Breast epithelium (tissue), 4 donors: ENCODE measurements around the gene LY9. TPM values are rescaled to one million over a fixed set of nuclear protein-coding genes. Genes with fewer than 3 reads are reported as not detected.

Experiments used
- DNase-seq, 2 donors: peaks; one replicate each; pipeline ENCODE4 v3.0.0-alpha.2; 2019; ENCODE audit warnings: low spot score in 2 of 2
- H3K27ac ChIP-seq, 2 donors: fragments of 200-600 bp; sonication (generic) in 1 of 2; one replicate each; pipeline ENCODE4 v1.5.1; 2016 to 2019; ENCODE audit warnings: mild to moderate bottlenecking in 1 of 2
- H3K27me3 ChIP-seq, 2 donors: fragments of 200-600 bp; sonication (generic) in 1 of 2; one replicate each; pipeline versions ENCODE4 v1.5.1 to v1.6.0; 2017 to 2019; ENCODE audit warnings: control low read depth in 1 of 2, mild to moderate bottlenecking in 1 of 2
- H3K36me3 ChIP-seq: fragments of 200-600 bp; one replicate; pipeline ENCODE4 v1.5.1; 2019
- H3K4me1 ChIP-seq, 2 donors: fragments of 200-600 bp; sonication (generic); one replicate each; pipeline ENCODE4 v1.5.1; 2016 to 2019; ENCODE audit warnings: control low read depth in 1 of 2
- H3K4me3 ChIP-seq, 3 donors: fragments of 200-600 bp; sonication (generic); 1 replicate in 2 of 3; 2 replicates in 1 of 3; pipeline ENCODE4 v1.5.1; 2016 to 2019; ENCODE audit warnings: mild to moderate bottlenecking in 3 of 3, moderate library complexity in 2 of 3
- H3K9me3 ChIP-seq, 2 donors: fragments of 200-600 bp; sonication (generic) in 1 of 2; one replicate each; pipeline ENCODE4 v1.5.1; 2016 to 2019; ENCODE audit warnings: control low read depth in 1 of 2
- POLR2A ChIP-seq: fragments of 450-650 bp; IDR thresholded peaks from one replicate; pipeline ENCODE4 v1.6.1; 2016; ENCODE audit warnings: antibody characterized with exemption, mild to moderate bottlenecking, moderate library complexity
- POLR2AphosphoS5 ChIP-seq, 3 donors: sonication (generic); formaldehyde crosslinking; IDR thresholded peaks; one replicate each; pipeline ENCODE4 v1.6.1; 2017; ENCODE audit warnings: antibody characterized with exemption in 3 of 3
- intact Hi-C: fragments of 100-400 bp; cut with DNase I; formaldehyde crosslinking; loops from one replicate; pipeline ENCODE4 v1.15.1; 2023; ENCODE audit warnings: low total_unique reads
- total RNA-seq, 3 donors: library from RNA; depleted of rRNA; stranded (reverse); fragments of >200 nt; gene quantifications; one replicate each; pipeline ENCODE4 v1.1.0, GENCODE V29; 2016
- TF ChIP-seq, protein P1 (sequence below), 3 donors: fragments of 450-650 bp; IDR thresholded peaks; one replicate each; pipeline ENCODE4 v1.5.1; 2016 to 2017; ENCODE audit warnings: antibody characterized with exemption in 3 of 3, mild to moderate bottlenecking in 3 of 3, moderate library complexity in 3 of 3

LY9 gene
- total RNA-seq, 3 donors from 2014 or later, result 1.1 to 5.9 (median 5.6) TPM

DNA sequence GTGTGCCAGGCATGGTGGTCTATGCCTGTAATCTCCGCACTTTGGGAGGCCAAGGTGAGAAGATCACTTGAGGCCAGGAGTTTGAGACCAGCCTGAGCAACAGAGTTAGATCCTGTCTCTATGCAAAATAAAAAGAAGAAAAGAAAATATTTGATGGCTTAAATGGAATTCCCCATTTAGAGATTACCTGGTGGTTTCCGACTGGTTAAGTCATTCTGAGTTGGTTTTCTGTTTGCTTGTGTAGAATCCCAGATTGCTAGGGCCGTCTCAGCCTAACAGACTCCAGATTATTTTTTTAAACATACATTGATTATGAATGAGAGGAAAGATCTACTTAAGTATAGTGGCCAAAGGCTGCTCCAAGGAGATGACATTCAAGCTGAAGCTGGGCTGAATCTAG, 22.9 kb upstream of the LY9 start:
- TF ChIP-seq POLR2AphosphoS5 (IDR thresholded peaks at IDR 0.05), result no peak
- TF ChIP-seq, protein P1, sequence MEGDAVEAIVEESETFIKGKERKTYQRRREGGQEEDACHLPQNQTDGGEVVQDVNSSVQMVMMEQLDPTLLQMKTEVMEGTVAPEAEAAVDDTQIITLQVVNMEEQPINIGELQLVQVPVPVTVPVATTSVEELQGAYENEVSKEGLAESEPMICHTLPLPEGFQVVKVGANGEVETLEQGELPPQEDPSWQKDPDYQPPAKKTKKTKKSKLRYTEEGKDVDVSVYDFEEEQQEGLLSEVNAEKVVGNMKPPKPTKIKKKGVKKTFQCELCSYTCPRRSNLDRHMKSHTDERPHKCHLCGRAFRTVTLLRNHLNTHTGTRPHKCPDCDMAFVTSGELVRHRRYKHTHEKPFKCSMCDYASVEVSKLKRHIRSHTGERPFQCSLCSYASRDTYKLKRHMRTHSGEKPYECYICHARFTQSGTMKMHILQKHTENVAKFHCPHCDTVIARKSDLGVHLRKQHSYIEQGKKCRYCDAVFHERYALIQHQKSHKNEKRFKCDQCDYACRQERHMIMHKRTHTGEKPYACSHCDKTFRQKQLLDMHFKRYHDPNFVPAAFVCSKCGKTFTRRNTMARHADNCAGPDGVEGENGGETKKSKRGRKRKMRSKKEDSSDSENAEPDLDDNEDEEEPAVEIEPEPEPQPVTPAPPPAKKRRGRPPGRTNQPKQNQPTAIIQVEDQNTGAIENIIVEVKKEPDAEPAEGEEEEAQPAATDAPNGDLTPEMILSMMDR (IDR thresholded peaks at IDR 0.05), result no peak
- no peak for TF ChIP-seq POLR2A
- H3K4me1 ChIP-seq, result no peaks in the 10 kb centered on the region
- H3K36me3 ChIP-seq, result no peaks in the 10 kb centered on the region
- no peak for DNase-seq
- intact Hi-C loops, result no loop called here
- no peak overlapping the region for H3K27ac ChIP-seq
- H3K9me3 ChIP-seq, result no peaks in the 10 kb centered on the region
- H3K27me3 ChIP-seq, result no peaks in the 10 kb centered on the region
- H3K4me3 ChIP-seq, result no peak overlapping the region

DNA sequence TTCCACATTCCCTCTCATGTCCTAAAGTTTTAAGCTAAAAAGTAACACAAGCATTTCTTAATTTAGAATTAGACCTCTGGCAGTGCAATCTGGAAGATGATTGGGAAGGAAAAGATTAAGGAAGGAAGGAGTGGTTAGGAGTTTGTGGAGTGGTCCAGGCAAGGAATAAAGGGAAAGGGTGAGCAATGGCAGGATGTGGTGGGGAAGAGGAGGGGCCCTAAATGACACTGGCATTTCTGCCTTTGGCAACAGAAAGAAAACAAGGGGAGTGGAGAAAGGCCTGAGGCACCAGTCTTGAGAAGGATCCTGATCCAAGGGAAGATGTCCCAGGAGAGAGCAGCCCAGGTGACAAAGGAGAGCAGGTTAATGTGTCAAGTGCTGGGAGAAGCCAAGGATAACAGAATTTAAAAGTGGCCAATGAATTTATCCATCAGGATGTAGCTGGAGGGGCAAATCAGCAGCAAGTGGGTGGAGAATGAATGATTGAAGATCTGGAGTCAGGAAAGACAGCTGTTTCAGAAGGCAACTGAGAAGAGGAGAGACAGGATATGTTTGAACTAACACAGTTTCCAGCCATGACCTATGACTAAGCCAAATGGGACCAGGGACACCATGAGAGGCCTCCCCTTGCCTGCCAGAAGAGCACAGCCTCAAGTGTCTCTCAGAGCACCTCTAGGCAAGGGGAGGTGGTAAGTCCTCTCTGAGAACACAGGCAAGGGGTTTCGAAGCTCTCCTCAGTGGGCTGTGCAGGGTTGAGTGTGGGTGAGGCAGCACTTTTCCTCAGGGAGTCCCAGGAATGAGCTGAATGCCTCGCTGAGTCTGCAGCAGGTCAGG, 20.9 kb upstream of the LY9 start:
- Histone ChIP-seq H3K36me3 (no peaks in the 10 kb centered on the region), H3K4me1 (no peaks in the 10 kb centered on the region), H3K4me3 (no peak overlapping the region), H3K27me3 (no peaks in the 10 kb centered on the region), H3K27ac (no peak overlapping the region), H3K9me3 (no peaks in the 10 kb centered on the region)
- TF ChIP-seq POLR2AphosphoS5 (IDR thresholded peaks at IDR 0.05) (no peak), POLR2A (no peak)
- TF ChIP-seq, protein P1 (IDR thresholded peaks at IDR 0.05), result no peak
- intact Hi-C loops, result no loop called here
- DNase-seq, result no peak

DNA sequence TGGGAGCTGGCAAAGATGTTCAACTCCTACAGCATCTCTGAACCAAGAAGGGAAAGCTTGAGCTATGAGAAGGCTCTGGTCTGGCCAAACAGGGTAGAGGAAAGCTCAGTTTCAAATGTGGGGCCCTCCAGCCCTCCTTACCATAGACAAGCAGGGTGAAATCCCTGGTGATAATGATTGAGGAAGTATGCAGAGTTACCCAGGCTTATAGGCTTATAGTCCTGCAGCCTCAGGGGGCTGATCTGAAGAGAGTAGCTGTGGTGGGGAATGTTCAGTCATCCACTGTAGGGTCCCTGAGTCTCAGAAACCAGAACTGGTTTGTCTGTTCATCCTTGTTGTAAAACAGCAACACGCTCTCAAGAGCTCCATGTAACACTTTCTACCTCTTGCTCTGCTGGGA, 19.8 kb upstream of the LY9 start:
- Histone ChIP-seq H3K27ac (no peak overlapping the region), H3K27me3 (no peaks in the 10 kb centered on the region), H3K4me3 (no peak overlapping the region), H3K9me3 (no peaks in the 10 kb centered on the region), H3K36me3 (no peaks in the 10 kb centered on the region), H3K4me1 (no peaks in the 10 kb centered on the region)
- no peak for DNase-seq
- TF ChIP-seq POLR2AphosphoS5 (IDR thresholded peaks at IDR 0.05) (no peak), POLR2A (no peak)
- TF ChIP-seq, protein P1 (IDR thresholded peaks at IDR 0.05), result no peak
- intact Hi-C loops, result no loop called here

DNA sequence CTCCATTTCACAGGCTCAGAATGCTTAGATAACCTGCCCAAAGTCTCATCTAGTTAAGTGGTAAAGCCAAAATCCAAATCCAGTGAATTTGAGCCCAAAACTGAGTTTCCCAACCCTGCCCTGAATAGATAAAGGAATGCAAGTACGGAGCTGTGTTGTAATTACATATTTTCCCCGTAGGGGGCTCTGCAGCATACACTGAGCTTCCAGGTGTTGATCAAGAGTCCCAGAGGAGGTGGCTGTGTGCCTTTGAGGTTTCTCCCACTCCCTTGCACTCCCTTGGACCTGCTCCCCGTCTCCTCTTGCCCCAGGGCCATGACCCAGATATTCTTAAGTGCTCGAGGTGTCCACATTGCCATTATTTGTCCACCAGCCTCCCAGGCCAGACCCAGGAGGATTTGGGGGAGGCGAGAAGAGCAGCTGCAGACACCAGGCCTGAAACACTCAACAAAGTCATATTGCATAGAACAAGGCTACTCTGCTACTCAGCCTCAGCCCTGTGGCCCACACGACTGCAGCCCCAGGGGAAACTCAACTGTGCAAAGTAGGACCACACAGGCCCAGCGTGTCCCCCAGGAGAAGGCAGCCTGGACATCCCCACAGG, 18.4 kb upstream of the LY9 start:
- H3K27me3 ChIP-seq, result no peaks in the 10 kb centered on the region
- intact Hi-C loops, result no loop called here
- H3K9me3 ChIP-seq, result no peaks in the 10 kb centered on the region
- TF ChIP-seq POLR2AphosphoS5 (IDR thresholded peaks at IDR 0.05), result no peak
- TF ChIP-seq, protein P1 (IDR thresholded peaks at IDR 0.05), result peak in 1 of 3 donors; percentile 33
- no peak for DNase-seq
- H3K4me1 ChIP-seq, result no peaks in the 10 kb centered on the region
- no peak overlapping the region for H3K4me3 ChIP-seq
- H3K27ac ChIP-seq, result no peak overlapping the region
- no peaks in the 10 kb centered on the region for H3K36me3 ChIP-seq

DNA sequence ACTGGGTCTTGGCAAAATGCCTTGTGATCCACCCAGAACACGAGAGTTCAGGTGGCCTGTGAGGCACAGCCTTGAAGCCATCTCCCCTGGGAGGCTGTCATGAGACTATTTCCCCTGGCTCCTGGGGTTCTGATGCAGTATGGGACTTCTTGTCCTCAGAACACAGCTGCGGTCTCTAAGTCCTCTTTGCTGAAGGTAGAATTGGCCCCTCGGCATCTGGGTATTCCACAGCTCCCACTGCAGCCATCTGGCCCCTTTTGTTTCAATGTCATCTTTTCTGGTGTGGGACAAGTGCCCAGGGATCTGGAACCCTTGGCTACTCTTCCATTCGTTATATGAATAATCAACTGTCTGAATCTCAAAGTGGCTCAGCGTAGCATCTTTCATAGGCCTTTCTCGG, 17.0 kb upstream of the LY9 start:
- H3K27me3 ChIP-seq, result no peaks in the 10 kb centered on the region
- DNase-seq, result no peak
- H3K9me3 ChIP-seq, result no peaks in the 10 kb centered on the region
- TF ChIP-seq POLR2AphosphoS5 (IDR thresholded peaks at IDR 0.05), result no peak
- TF ChIP-seq POLR2A, result no peak
- TF ChIP-seq, protein P1 (IDR thresholded peaks at IDR 0.05), result no peak
- no peaks in the 10 kb centered on the region for H3K36me3 ChIP-seq
- H3K4me1 ChIP-seq, result no peaks in the 10 kb centered on the region
- no peak overlapping the region for H3K4me3 ChIP-seq
- no peak overlapping the region for H3K27ac ChIP-seq
- intact Hi-C loops, result no loop called here
